PC-9 (cell line): ENCODE results near the gene CEP350.

ENCODE experiments used
- EZH2 ChIP-seq: fragments of 200-600 bp; sonication (generic); IDR thresholded peaks from 2 replicates; pipeline ENCODE4 v1.8.0; 2017; ENCODE audit warnings: antibody characterized with exemption, low read depth
- TF ChIP-seq, protein P1 (sequence below): fragments of 200-600 bp; sonication (generic); conservative IDR thresholded peaks from 2 replicates; pipeline ENCODE4 v1.6.1; 2017; ENCODE audit warnings: mixed run types, antibody characterized with exemption, mild to moderate bottlenecking, moderate library complexity

DNA sequence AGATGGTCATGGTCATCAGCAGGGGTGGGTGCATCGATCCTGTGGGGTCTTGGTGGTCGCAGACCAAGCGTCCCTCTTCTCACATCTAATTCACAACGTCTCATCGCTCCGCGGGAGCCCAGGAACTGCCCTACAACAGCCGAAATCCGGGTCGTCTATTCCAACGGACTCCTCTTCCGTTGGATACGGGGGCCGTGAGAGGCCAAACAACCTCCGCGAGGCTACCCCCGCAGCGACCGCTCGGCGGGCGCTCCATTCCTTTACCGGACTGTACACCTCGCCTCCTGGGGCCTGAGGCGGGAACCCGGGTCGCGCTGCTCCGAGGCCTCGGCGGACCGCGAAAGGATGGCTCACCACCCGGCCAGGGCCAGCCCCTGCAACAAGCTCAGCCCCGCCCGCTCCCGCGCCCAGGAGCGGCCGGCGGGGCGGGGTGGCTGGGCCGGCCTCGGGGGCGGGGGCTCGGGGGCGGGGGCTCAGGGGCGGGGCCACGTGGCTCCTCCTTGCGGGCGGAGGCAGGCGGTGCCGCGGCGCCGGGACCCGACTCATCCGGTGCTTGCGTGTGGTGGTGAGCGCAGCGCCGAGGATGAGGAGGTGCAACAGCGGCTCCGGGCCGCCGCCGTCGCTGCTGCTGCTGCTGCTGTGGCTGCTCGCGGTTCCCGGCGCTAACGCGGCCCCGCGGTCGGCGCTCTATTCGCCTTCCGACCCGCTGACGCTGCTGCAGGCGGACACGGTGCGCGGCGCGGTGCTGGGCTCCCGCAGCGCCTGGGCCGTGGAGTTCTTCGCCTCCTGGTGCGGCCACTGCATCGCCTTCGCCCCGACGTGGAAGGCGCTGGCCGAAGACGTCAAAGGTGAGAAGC is 199.9 kb downstream of the CEP350 start, which contains the start of gene QSOX1:
- TF ChIP-seq, protein P1, sequence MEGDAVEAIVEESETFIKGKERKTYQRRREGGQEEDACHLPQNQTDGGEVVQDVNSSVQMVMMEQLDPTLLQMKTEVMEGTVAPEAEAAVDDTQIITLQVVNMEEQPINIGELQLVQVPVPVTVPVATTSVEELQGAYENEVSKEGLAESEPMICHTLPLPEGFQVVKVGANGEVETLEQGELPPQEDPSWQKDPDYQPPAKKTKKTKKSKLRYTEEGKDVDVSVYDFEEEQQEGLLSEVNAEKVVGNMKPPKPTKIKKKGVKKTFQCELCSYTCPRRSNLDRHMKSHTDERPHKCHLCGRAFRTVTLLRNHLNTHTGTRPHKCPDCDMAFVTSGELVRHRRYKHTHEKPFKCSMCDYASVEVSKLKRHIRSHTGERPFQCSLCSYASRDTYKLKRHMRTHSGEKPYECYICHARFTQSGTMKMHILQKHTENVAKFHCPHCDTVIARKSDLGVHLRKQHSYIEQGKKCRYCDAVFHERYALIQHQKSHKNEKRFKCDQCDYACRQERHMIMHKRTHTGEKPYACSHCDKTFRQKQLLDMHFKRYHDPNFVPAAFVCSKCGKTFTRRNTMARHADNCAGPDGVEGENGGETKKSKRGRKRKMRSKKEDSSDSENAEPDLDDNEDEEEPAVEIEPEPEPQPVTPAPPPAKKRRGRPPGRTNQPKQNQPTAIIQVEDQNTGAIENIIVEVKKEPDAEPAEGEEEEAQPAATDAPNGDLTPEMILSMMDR: no peak
- no peak for TF ChIP-seq EZH2
